CD4-positive, CD25-positive, alpha-beta regulatory T cell (primary cell): ENCODE results near the gene SH3BP4. TPM values are rescaled to one million over a fixed set of nuclear protein-coding genes. Genes with fewer than 3 reads are reported as not detected.

ENCODE experiments used
- ATAC-seq, 2 donors: fragments of 150-1000 bp; cut with Tn5 transposase; one replicate each; pipeline ENCODE4 v1.10.0; 2021; ENCODE audit warnings: low read depth in 2 of 2, moderate number of reproducible peaks in 2 of 2, moderate library complexity in 1 of 2
- DNase-seq, 3 donors: peaks; one replicate each; pipeline versions ENCODE4 v3.0.0 to v3.0.0-alpha.2; 2012 to 2022; ENCODE audit warnings: mixed read lengths in 1 of 3
- H3K27ac ChIP-seq: one replicate; pipeline ENCODE4 v1.7.0; 2013; ENCODE audit warnings: mild to moderate bottlenecking, low read length; ENCODE audit not compliant: insufficient read depth, poor library complexity, severe bottlenecking
- H3K27me3 ChIP-seq: one replicate; pipeline ENCODE4 v1.7.0; 2013; ENCODE audit warnings: low read length; ENCODE audit not compliant: control insufficient read depth, insufficient read depth
- H3K36me3 ChIP-seq: one replicate; pipeline ENCODE4 v1.7.0; 2013; ENCODE audit warnings: mild to moderate bottlenecking, low read length, moderate library complexity; ENCODE audit not compliant: control insufficient read depth, insufficient read depth
- H3K4me1 ChIP-seq: 2 replicates; pipeline ENCODE4 v1.7.0; 2013; ENCODE audit warnings: mild to moderate bottlenecking, low read length; ENCODE audit not compliant: insufficient read depth, control insufficient read depth, poor library complexity, severe bottlenecking
- H3K4me3 ChIP-seq: one replicate; pipeline ENCODE4 v1.7.0; 2013; ENCODE audit warnings: low read depth, mild to moderate bottlenecking, low read length, moderate library complexity
- H3K9me3 ChIP-seq, 2 experiments: 1 replicate in 1 of 2; 2 replicates in 1 of 2; pipeline ENCODE4 v1.7.0; 2013; ENCODE audit warnings: low read length in 2 of 2, mild to moderate bottlenecking in 1 of 2, moderate library complexity in 1 of 2; ENCODE audit not compliant: control insufficient read depth in 2 of 2
- H3K27ac Mint-ChIP-seq, 3 donors: one replicate each; pipeline ENCODE4 v1.8.0; 2020 to 2022; ENCODE audit warnings: mild to moderate bottlenecking in 3 of 3, mixed read lengths in 3 of 3, moderate library complexity in 2 of 3
- H3K27me3 Mint-ChIP-seq: one replicate; pipeline ENCODE4 v1.8.0; 2022; ENCODE audit warnings: mild to moderate bottlenecking, mixed read lengths
- H3K36me3 Mint-ChIP-seq: one replicate; pipeline ENCODE4 v1.8.0; 2020; ENCODE audit warnings: mixed read lengths
- H3K4me1 Mint-ChIP-seq, 4 donors: one replicate each; pipeline ENCODE4 v1.8.0; 2020 to 2022; ENCODE audit warnings: mixed read lengths in 4 of 4, mild to moderate bottlenecking in 1 of 4
- H3K4me3 Mint-ChIP-seq, 4 donors: one replicate each; pipeline ENCODE4 v1.8.0; 2020 to 2022; ENCODE audit warnings: mild to moderate bottlenecking in 4 of 4, mixed read lengths in 4 of 4, moderate library complexity in 3 of 4
- H3K9me3 Mint-ChIP-seq, 7 donors: one replicate each; pipeline ENCODE4 v1.8.0; 2020 to 2022; ENCODE audit warnings: mixed read lengths in 7 of 7, mild to moderate bottlenecking in 3 of 7, moderate library complexity in 2 of 7
- polyA plus RNA-seq, 4 donors: library from polyadenylated mRNA; unstranded; fragments of 300-500 nt; fragmentation: Illumina TruSeq; gene quantifications; one replicate each; pipeline ENCODE4 v1.2.3, GENCODE V29; 2021
- total RNA-seq: library from RNA; stranded (reverse); gene quantifications from one replicate; pipeline ENCODE4 v1.2.3, GENCODE V29; 2022

Gene SH3BP4
- total and polyA plus RNA-seq, 5 donors from 2014 or later, result 0.37 TPM; not detected in 4

- Histone ChIP-seq H3K27me3 (peaks cover 11% of the 10 kb centered on the region), H3K9me3 (no peaks in the 10 kb centered on the region), H3K4me1 (peaks cover 6% of the 10 kb centered on the region), H3K36me3 (no peaks in the 10 kb centered on the region), H3K4me3 (no peak overlapping the region), H3K27ac (no peak overlapping the region)
- peaks cover 0 to 11% (median 5%) of the 10 kb centered on the region in 4 donors for H3K4me1 Mint-ChIP-seq
- no peaks in the 10 kb centered on the region for H3K36me3 Mint-ChIP-seq
- H3K4me3 Mint-ChIP-seq, result no peak overlapping the region
- peaks cover 35% of the 10 kb centered on the region for H3K27me3 Mint-ChIP-seq
- H3K27ac Mint-ChIP-seq, result no peak overlapping the region
- ATAC-seq (no peak), DNase-seq (no peak)
- peaks cover 0 to 4% (median 0%) of the 10 kb centered on the region in 7 donors for H3K9me3 Mint-ChIP-seq
These were observed 3.3 kb downstream of the SH3BP4 start for GRCh38 chr2:234955091-234955591.

DNA sequence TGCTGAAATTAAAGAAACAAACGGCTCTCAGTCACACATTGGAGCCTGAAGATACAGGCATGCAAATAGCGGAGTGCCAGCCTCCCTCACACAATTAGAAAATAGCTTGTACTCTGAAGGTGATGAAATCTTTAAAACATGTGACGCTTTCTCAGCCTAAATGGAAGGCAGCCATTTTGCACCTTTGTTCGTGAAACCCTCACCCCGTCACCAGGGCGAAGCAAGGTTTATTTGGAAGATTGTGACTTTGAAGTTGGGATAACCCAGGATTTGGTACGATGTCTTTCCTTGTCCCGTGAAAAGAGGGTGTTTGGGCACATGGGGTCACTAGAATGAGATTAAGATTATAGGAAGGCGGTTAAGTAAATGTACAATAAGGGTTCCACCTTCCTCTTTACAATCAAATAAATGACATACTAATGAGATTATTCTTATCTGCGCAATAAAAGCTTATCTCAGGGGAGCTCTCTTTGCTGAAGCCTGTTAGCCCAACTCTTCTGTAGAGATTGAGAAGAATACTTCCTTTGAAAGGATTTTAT, 4.2 kb downstream of the SH3BP4 start:
- no peak for DNase-seq
- H3K4me3 Mint-ChIP-seq, result no peak overlapping the region
- H3K4me1 Mint-ChIP-seq, result peaks cover 0 to 11% (median 5%) of the 10 kb centered on the region in 4 donors
- no peak overlapping the region for H3K27ac Mint-ChIP-seq
- H3K36me3 ChIP-seq, result no peaks in the 10 kb centered on the region
- H3K27me3 Mint-ChIP-seq, result peaks cover 26% of the 10 kb centered on the region
- no peaks in the 10 kb centered on the region for H3K9me3 ChIP-seq
- H3K4me3 ChIP-seq, result no peak overlapping the region
- H3K4me1 ChIP-seq, result peaks cover 5% of the 10 kb centered on the region
- peaks cover 0 to 4% (median 0%) of the 10 kb centered on the region in 7 donors for H3K9me3 Mint-ChIP-seq
- H3K36me3 Mint-ChIP-seq, result no peaks in the 10 kb centered on the region
- no peak overlapping the region for H3K27ac ChIP-seq
- no peak for ATAC-seq
- peaks cover 6% of the 10 kb centered on the region for H3K27me3 ChIP-seq

GRCh38 chr2:234957834-234958135, 6.0 kb downstream of the SH3BP4 start:
- ATAC-seq (no peak), DNase-seq (no peak)
- H3K36me3 Mint-ChIP-seq, result no peaks in the 10 kb centered on the region
- no peaks in the 10 kb centered on the region for H3K36me3 ChIP-seq
- no peak overlapping the region for H3K27ac ChIP-seq
- no peaks in the 10 kb centered on the region for H3K4me1 ChIP-seq
- H3K9me3 Mint-ChIP-seq, result peaks cover 0 to 4% (median 0%) of the 10 kb centered on the region in 7 donors
- no peaks in the 10 kb centered on the region for H3K9me3 ChIP-seq
- peaks cover 20% of the 10 kb centered on the region for H3K27me3 Mint-ChIP-seq
- H3K4me1 Mint-ChIP-seq, result peaks cover 0 to 7% (median 3%) of the 10 kb centered on the region in 4 donors
- peaks cover 6% of the 10 kb centered on the region for H3K27me3 ChIP-seq
- no peak overlapping the region for H3K27ac Mint-ChIP-seq
- H3K4me3 ChIP-seq, result no peak overlapping the region
- H3K4me3 Mint-ChIP-seq, result no peak overlapping the region

DNA sequence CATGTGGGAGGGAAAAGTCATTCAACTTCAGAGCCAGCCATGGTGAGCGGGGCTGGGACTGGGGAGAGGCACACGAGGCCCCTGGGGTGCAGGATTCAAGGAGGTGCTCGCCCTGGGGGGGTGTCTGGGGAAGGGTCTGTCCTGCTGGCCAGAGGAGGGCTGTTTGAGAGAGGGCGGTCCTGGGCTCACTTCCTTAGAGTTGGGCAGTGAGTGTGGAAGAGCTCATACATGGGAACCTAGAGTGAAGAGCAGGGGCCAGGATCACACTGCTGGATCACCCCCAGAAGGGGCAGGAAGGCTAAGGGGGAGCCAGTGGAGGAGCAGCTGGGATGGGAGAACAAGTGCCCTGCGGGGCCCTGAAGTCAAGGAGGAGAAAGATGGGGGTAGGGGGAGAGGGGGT, 6.5 kb downstream of the SH3BP4 start:
- H3K27me3 ChIP-seq, result peaks cover 3% of the 10 kb centered on the region
- Mint-ChIP-seq H3K27me3 (peaks cover 15% of the 10 kb centered on the region), H3K9me3 (peaks cover 0 to 4% (median 0%) of the 10 kb centered on the region in 7 donors), H3K4me1 (peaks cover 0 to 6% (median 3%) of the 10 kb centered on the region in 4 donors), H3K4me3 (no peak overlapping the region), H3K36me3 (no peaks in the 10 kb centered on the region), H3K27ac (no peak overlapping the region)
- no peaks in the 10 kb centered on the region for H3K9me3 ChIP-seq
- DNase-seq (no peak), ATAC-seq (no peak)
- H3K4me3 ChIP-seq, result no peak overlapping the region
- no peaks in the 10 kb centered on the region for H3K4me1 ChIP-seq
- no peaks in the 10 kb centered on the region for H3K36me3 ChIP-seq
- H3K27ac ChIP-seq, result no peak overlapping the region

- Histone ChIP-seq H3K36me3 (no peaks in the 10 kb centered on the region), H3K4me3 (no peak overlapping the region), H3K4me1 (no peaks in the 10 kb centered on the region), H3K27me3 (peaks cover 3% of the 10 kb centered on the region), H3K27ac (no peak overlapping the region), H3K9me3 (no peaks in the 10 kb centered on the region)
- ATAC-seq (no peak), DNase-seq (no peak)
- Mint-ChIP-seq H3K27me3 (peaks cover 10% of the 10 kb centered on the region), H3K36me3 (no peaks in the 10 kb centered on the region), H3K4me1 (peaks cover 0 to 6% (median 2%) of the 10 kb centered on the region in 4 donors), H3K4me3 (no peak overlapping the region), H3K27ac (no peak overlapping the region), H3K9me3 (peaks cover 0 to 4% (median 0%) of the 10 kb centered on the region in 7 donors)
These were observed 7.1 kb downstream of the SH3BP4 start for GRCh38 chr2:234958746-234959395.

DNA sequence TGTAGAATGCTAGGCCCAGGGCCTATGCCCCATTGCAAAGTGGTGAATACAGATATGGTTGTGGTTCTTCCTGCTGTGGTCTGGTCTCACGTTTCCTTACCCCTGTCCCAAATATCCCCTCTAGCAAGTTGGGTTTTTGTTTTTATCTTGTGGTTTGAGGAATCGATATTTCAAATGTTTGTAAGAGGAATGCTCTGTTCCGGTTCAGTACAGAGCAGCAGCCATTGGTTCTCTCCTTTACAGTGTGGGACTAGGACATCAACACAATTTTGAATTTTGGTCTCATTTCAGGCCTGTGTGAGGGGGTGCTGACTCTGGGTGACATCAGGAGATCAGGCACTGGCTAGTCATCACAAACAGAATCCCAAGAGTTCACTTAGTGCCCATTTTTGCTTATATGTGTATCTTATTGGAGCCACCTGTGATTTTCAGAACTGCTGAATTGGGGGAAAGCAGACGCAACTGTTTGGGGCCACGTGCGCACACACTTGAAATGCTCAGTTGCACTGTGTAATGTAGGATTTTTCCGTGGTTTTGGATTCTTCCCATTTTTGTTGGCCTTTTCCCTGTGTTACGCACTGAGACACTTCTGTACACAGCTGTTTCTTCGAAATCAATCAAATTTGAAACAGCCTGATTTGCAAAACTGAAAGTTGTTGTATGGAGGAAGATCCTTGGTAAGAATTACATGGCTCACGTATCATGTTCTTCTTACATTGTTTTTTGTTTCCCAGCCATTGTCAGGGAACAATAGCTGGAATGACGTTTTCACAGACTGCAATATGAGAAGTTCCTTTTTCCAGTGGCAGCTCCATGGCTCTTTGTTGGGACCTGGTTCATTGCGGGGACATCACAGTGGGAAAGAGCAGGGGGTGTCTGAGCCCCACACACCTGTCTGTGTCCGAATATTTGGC, 8.6 kb downstream of the SH3BP4 start:
- H3K36me3 ChIP-seq, result no peaks in the 10 kb centered on the region
- ATAC-seq (no peak), DNase-seq (no peak)
- no peak overlapping the region for H3K27ac Mint-ChIP-seq
- no peak overlapping the region for H3K4me3 Mint-ChIP-seq
- H3K27me3 Mint-ChIP-seq, result no peaks in the 10 kb centered on the region
- no peaks in the 10 kb centered on the region for H3K4me1 Mint-ChIP-seq
- H3K27ac ChIP-seq, result no peak overlapping the region
- H3K4me3 ChIP-seq, result no peak overlapping the region
- peaks cover 0 to 5% (median 0%) of the 10 kb centered on the region in 7 donors for H3K9me3 Mint-ChIP-seq
- H3K36me3 Mint-ChIP-seq, result no peaks in the 10 kb centered on the region
- H3K4me1 ChIP-seq, result no peaks in the 10 kb centered on the region
- H3K27me3 ChIP-seq, result no peaks in the 10 kb centered on the region
- H3K9me3 ChIP-seq, result no peaks in the 10 kb centered on the region

DNA sequence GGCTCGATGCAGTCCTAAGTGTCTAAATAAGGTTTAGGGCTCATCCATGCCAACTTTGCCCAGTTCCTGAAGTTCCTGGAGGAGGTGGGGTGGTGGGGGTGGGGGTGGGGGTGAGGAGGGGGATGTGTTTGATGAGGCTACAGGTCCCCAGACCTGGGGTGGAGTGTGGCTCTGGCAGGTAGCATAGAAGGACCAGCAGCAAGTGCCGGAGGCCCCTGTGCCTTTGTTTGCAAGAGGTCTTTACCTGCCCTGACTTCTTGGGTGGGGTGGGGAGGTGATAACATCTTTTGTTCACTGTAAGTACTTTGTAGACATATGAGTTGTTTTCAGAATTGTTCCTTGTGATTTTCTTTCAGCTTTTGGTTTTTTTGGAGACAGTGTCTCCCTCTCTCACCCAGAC, 10.0 kb downstream of the SH3BP4 start:
- Histone ChIP-seq H3K27me3 (no peaks in the 10 kb centered on the region), H3K9me3 (no peaks in the 10 kb centered on the region), H3K4me3 (no peak overlapping the region), H3K4me1 (no peaks in the 10 kb centered on the region), H3K27ac (no peak overlapping the region), H3K36me3 (no peaks in the 10 kb centered on the region)
- DNase-seq, result no peak
- H3K9me3 Mint-ChIP-seq, result peaks cover 0 to 5% (median 0%) of the 10 kb centered on the region in 7 donors
- H3K36me3 Mint-ChIP-seq, result no peaks in the 10 kb centered on the region
- no peak overlapping the region for H3K27ac Mint-ChIP-seq
- H3K4me1 Mint-ChIP-seq, result no peaks in the 10 kb centered on the region
- no peak overlapping the region for H3K4me3 Mint-ChIP-seq
- ATAC-seq, result no peak
- H3K27me3 Mint-ChIP-seq, result no peaks in the 10 kb centered on the region
